Psoas muscle (tissue), 8 donors: Measurements from ENCODE around the gene FOXA3. TPM values are rescaled to one million over a fixed set of nuclear protein-coding genes. Genes with fewer than 3 reads are reported as not detected.

Source experiments
- ATAC-seq, 4 donors: fragments of 200-7000 bp; cut with Tn5 transposase; one replicate each; pipeline ENCODE4 v1.9.1; 2020; ENCODE audit warnings: moderate library complexity in 3 of 4, mild to moderate bottlenecking in 2 of 4
- DNase-seq, 2 donors: peaks; one replicate each; pipeline ENCODE4 v3.0.0-alpha.2; 2020
- H3K27ac ChIP-seq: fragments of 200-600 bp; one replicate; pipeline ENCODE4 v1.8.0; 2022
- H3K27me3 ChIP-seq, 3 donors: fragments of 200-600 bp in 1 of 3; one replicate each; pipeline versions ENCODE4 v1.6.1 to v1.8.0; 2013 to 2022; ENCODE audit warnings: low read length in 2 of 3, mild to moderate bottlenecking in 2 of 3, moderate library complexity in 1 of 3; ENCODE audit not compliant: insufficient read depth in 3 of 3
- H3K36me3 ChIP-seq, 2 donors: fragments of 200-600 bp in 1 of 2; one replicate each; pipeline versions ENCODE4 v1.6.1 to v1.8.0; 2013 to 2022; ENCODE audit warnings: low read depth in 1 of 2, mild to moderate bottlenecking in 1 of 2, moderate library complexity in 1 of 2; ENCODE audit not compliant: insufficient read depth in 1 of 2
- H3K4me1 ChIP-seq: fragments of 200-600 bp; one replicate; pipeline ENCODE4 v1.8.0; 2022
- H3K4me3 ChIP-seq: fragments of 200-600 bp; one replicate; pipeline ENCODE4 v1.8.0; 2022; ENCODE audit warnings: mild to moderate bottlenecking
- H3K9me3 ChIP-seq: fragments of 200-600 bp; one replicate; pipeline ENCODE4 v1.8.0; 2022
- WGBS, 3 donors: extraction: QIAGEN DNeasy Blood & Tissue Kit; methylation state at CpG; one replicate each; pipeline versions ENCODE4 v1.1.6 to v1.1.7; 2013; 5-methylcytosine and 5-hydroxymethylcytosine counted together
- intact Hi-C, 2 donors: fragments of 100-400 bp; cut with DNase I; formaldehyde crosslinking; loops; one replicate each; pipeline versions ENCODE4 v1.11.0 to v1.14.2; 2022
- polyA plus RNA-seq, 3 donors: library from polyadenylated mRNA; stranded (reverse); fragments of 200-250 nt; gene quantifications; one replicate each; pipeline ENCODE4 v1.2.3, GENCODE V29; 2013
- total RNA-seq, 4 donors: library from RNA; stranded (reverse); fragmentation: NEBNext Ultra II Directional in 2 of 4; extraction: Animal tissue kit (Norgen Biotek cat#: 25700) in 2 of 4; gene quantifications; one replicate each; pipeline versions ENCODE4 v1.2.1 to v1.2.4, GENCODE V29; 2021 to 2023
- TF ChIP-seq, protein P1 (sequence below): fragments of 200-600 bp; IDR thresholded peaks from one replicate; pipeline ENCODE4 v1.8.0; 2022; ENCODE audit warnings: antibody characterized with exemption
- donor health status: healthy with polysubstance abuse.
- donor health status: DM: no; HTN: no; CAD: no; lungs with moderate emphysema.
- donor health status: Bipolar disorder and iron deficiency.
- donor health status: healthy.
- donor health status: DM: yes; HTN: yes; CAD: no.
- donor health status: DM: no; HTN: no; CAD: no.
- donor health status: DM: no; HTN: no; CAD: no.
- donor health status: DM: yes; HTN: yes; CAD: no.

Gene FOXA3
- total and polyA plus RNA-seq, 7 donors = 0.05 to 0.35 (median 0.23) TPM; not detected in 4

DNA sequence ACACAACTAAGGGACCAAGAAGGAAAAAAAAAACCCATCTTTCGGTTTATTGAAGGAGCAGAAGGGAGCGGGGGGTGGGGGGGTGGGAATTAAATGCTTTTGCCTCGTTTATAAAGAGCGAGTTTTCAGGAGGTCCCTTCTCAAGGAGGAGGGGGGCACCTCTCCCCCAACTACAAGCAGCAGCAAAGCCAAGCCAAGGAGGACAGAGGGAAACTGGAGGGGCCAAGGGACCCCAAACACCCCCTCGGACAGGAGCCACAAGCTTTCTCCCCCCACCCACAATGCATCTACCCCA lies 19.4 kb downstream of the FOXA3 start:
- peak overlapping the region; percentile 51 for H3K27ac ChIP-seq
- intact Hi-C loops = loop anchor here in 1 of 2 donors (1.0 kb wide), 1 partner anchor 66 kb away; no protein-coding TSS in a partner anchor
- DNase-seq = no peak
- H3K4me1 ChIP-seq = peaks cover 29% of the 10 kb centered on the region
- peaks cover 0 to under 1% (median 0%) of the 10 kb centered on the region in 3 donors for H3K27me3 ChIP-seq
- TF ChIP-seq, protein P1, sequence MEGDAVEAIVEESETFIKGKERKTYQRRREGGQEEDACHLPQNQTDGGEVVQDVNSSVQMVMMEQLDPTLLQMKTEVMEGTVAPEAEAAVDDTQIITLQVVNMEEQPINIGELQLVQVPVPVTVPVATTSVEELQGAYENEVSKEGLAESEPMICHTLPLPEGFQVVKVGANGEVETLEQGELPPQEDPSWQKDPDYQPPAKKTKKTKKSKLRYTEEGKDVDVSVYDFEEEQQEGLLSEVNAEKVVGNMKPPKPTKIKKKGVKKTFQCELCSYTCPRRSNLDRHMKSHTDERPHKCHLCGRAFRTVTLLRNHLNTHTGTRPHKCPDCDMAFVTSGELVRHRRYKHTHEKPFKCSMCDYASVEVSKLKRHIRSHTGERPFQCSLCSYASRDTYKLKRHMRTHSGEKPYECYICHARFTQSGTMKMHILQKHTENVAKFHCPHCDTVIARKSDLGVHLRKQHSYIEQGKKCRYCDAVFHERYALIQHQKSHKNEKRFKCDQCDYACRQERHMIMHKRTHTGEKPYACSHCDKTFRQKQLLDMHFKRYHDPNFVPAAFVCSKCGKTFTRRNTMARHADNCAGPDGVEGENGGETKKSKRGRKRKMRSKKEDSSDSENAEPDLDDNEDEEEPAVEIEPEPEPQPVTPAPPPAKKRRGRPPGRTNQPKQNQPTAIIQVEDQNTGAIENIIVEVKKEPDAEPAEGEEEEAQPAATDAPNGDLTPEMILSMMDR = no peak
- no peaks in the 10 kb centered on the region for H3K9me3 ChIP-seq
- 33 to 44% (median 42%) methylated on average over 5 of the region's 5 CpGs for WGBS, 3 donors
- H3K4me3 ChIP-seq = peak overlapping the region; percentile 87
- ATAC-seq = no peak
- H3K36me3 ChIP-seq = peaks cover 0 to 17% of the 10 kb centered on the region in 2 donors

GRCh38 chr19:45883881-45884681 lies 20.0 kb downstream of the FOXA3 start:
- ATAC-seq (no peak), DNase-seq (no peak)
- intact Hi-C loops = loop anchor here in 1 of 2 donors (1.0 to 2.0 kb wide), 2 partner anchors 19 to 67 kb away; partner anchors contain the start of gene FOXA3
- peak overlapping the region; percentile 86 for H3K27ac ChIP-seq
- no peaks in the 10 kb centered on the region for H3K9me3 ChIP-seq
- TF ChIP-seq, protein P1 = no peak
- peak overlapping the region; percentile 87 for H3K4me3 ChIP-seq
- peaks cover 0 to 17% of the 10 kb centered on the region in 2 donors for H3K36me3 ChIP-seq
- WGBS, 3 donors = 85 to 89% (median 87%) methylated on average over 50 to 57 of the region's 57 CpGs
- H3K4me1 ChIP-seq = peaks cover 29% of the 10 kb centered on the region
- H3K27me3 ChIP-seq = no peaks in the 10 kb centered on the region

DNA sequence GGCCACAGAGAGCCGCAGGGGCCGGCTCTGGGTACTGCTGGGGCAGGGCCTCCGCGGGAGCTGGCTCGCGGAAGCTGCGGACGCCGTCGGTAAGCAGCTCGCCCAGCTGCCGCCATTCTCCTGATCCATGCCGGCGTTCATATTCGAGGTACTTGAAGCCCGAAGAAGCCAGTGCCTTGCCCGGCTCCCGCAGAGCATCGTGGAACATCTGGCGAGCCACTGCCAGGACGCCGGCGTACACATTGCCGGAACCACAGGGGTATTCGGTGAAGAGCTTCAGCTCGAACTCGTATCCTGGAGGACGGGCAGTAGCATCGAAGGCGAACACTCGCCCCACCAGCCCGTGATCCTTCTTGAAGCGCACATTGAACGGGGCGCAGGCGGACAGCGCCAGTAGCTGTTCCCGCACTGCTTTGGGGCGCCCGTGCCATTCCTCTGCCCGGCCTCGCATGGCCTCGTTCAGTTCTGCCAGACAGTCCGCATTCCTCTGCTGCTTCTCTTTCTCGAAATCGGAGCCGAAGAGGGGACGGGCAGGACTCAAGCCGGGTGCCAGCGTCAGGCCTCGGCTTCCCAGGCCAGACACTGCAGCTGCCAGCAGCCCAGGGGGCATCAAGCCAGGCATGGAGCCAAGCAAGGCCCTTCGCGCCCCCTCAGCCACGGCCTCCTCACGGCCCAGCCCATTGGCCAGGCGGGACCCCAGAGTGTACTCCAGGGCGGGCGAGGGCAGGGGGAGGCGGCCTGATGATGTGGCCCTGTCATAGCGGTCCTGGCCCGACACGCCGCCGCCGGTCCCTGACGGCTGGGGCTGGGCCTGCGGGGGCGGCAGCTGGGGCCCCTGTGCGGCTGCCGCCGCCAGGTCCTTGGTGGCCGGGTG lies 20.8 kb downstream of the FOXA3 start:
- intact Hi-C loops = loop anchor here (2.0 to 5.0 kb wide), 2 partner anchors 20 to 112 kb away; partner anchors contain the start of genes CCDC61 (in 1 of the 2) and FOXA3 (in 1 of the 2)
- H3K4me1 ChIP-seq = peaks cover 29% of the 10 kb centered on the region
- H3K27me3 ChIP-seq = no peaks in the 10 kb centered on the region
- peak overlapping the region; percentile 86 for H3K27ac ChIP-seq
- 46 to 51% (median 49%) methylated on average over 66 to 72 of the region's 72 CpGs for whole genome bisulfite sequencing, 3 donors
- peak overlapping the region; percentile 87 for H3K4me3 ChIP-seq
- TF ChIP-seq, protein P1 = no peak
- H3K9me3 ChIP-seq = no peaks in the 10 kb centered on the region
- ATAC-seq (no peak), DNase-seq (peak in 1 of 2 donors; percentile 62)
- H3K36me3 ChIP-seq = peaks cover 0 to 23% of the 10 kb centered on the region in 2 donors

DNA sequence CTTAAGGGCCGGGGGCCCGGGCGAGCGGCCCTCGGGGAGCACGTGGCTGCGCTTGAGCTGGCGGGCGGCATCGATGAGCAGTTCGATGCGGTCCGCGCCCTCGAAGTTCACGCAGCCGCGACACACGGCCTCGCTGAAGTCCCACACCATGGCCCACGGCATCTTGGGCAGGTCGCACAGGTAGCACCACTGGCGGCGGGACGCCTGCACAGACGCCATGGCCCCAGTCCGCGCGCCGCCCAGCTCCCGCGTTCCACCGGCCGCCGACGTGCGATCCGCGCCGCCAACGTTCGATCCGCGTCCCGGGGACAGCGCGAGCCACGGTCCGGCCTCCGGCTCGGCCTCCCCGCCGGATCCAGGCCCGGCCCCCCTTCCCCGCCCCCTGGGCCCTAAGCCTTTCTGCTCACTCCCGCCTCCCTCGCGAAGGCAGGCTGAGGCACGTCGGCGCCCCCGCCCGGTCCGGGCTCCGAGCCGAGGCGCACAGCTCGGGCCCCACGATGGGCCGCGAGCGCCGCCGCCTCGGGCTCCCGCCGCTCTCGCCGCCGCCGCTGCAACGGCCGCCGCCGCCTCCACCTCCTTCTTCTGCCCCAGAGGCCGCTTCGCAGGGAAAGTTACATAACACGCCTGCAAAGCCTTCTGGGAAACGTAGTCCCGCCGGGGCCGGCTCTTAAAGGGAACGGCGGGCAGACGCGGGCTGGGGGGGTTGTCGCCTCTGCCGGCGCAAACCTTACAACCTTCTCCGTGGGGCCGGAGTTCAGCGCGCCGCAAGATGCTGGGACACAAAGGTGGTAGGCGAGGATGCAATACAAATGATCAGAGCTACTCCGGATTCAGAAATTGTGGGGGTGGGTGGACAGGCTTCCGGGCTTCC lies 21.7 kb downstream of the FOXA3 start, which contains the start of gene IRF2BP1:
TSS of gene IRF2BP1 (minus strand) at position 586 of the 871 bp plus-strand sequence. CDS start at position 219, 367 bp downstream.
- TF ChIP-seq, protein P1 = no peak
- H3K4me3 ChIP-seq = peak within 1 kb of the TSS; percentile 87
- intact Hi-C loops = loop anchor here (2.0 to 5.0 kb wide), 2 partner anchors 21 to 112 kb away; partner anchors contain the start of genes CCDC61 (in 1 of the 2) and FOXA3 (in 1 of the 2)
- WGBS, 3 donors = 0 to 1% (median 1%) methylated on average over 58 to 107 of the region's 107 CpGs
- no peaks in the 10 kb centered on the region for H3K27me3 ChIP-seq
- H3K36me3 ChIP-seq = peaks cover 0 to 28% of the 10 kb centered on the region in 2 donors
- DNase-seq (peak; percentile 91 to 95), ATAC-seq (peak; percentile 83 to 89 (median 85))
- no peaks in the 10 kb centered on the region for H3K9me3 ChIP-seq
- peak within 1 kb of the TSS; percentile 86 for H3K27ac ChIP-seq
- peaks cover 29% of the 10 kb centered on the region for H3K4me1 ChIP-seq
